ENCODE measurements around the gene NACC2.

The NACC2 gene

DNA sequence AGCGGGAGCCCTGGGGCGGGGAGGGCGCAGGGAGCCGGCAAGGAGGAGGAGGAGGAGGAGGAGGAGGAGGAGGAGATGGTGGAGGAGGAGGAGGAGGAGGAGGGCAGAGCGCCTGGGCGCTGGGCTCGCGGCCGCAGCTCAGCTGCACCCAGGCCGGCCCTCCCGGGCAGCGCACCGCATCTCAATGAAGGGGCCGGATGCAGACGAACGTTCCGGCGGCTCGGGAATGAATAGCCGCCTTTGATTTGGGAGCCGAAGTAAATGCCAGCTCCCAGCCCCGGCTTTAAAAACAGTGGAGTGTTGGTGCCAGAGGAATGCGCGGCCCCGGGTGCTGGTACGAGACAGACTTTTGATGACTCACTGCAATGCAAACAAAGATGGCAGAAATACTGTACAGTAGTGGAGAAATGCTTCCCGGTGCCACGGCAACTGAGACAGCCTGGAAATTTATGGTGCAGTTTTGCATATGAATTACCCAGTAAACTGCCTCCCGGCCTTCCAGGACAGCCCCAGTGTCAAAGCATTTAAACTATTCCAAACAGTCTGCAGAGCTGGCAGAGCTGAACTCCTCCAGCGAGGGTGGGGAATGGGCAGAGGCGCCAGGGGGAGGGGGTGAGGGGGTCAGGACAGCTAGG is 43.1 kb downstream of the NACC2 start:
- H3K4me3 ChIP-seq (ENCODE audit: control insufficient read depth, low read depth, low read length): peak overlapping the region; percentile 22
- peak; percentile 87 for DNase-seq (ENCODE audit: low read depth)
- TF ChIP-seq, protein P1, sequence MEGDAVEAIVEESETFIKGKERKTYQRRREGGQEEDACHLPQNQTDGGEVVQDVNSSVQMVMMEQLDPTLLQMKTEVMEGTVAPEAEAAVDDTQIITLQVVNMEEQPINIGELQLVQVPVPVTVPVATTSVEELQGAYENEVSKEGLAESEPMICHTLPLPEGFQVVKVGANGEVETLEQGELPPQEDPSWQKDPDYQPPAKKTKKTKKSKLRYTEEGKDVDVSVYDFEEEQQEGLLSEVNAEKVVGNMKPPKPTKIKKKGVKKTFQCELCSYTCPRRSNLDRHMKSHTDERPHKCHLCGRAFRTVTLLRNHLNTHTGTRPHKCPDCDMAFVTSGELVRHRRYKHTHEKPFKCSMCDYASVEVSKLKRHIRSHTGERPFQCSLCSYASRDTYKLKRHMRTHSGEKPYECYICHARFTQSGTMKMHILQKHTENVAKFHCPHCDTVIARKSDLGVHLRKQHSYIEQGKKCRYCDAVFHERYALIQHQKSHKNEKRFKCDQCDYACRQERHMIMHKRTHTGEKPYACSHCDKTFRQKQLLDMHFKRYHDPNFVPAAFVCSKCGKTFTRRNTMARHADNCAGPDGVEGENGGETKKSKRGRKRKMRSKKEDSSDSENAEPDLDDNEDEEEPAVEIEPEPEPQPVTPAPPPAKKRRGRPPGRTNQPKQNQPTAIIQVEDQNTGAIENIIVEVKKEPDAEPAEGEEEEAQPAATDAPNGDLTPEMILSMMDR (conservative IDR thresholded peaks at IDR 0.05; ENCODE audit: control insufficient read depth, insufficient read depth, low read depth, low read length): no peak

DNA sequence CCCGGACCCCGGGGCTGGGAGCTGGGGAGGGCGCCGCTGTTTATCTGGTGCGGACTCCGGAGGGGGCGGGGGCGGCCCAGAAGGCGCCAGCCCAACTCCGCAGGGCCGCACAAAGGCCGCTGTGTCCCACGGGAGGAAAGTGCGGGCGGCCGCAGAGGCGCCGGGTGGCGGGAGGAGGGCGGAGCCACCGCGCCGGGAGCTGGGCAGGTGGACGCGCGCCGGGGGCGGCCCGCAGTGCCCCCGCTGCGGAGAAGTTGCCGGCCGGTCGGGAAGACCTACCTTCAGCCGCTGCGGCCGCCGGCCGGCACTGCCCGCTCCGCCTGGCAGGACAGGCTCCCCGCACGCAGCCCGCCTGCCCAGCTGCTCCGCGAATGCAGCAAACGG is 43.6 kb downstream of the NACC2 start:
- no peak for DNase-seq (ENCODE audit: low read depth)
- TF ChIP-seq, protein P1 (conservative IDR thresholded peaks at IDR 0.05; ENCODE audit: control insufficient read depth, insufficient read depth, low read depth, low read length): no peak
- H3K4me3 ChIP-seq (ENCODE audit: control insufficient read depth, low read depth, low read length): peak overlapping the region; percentile 22

DNA sequence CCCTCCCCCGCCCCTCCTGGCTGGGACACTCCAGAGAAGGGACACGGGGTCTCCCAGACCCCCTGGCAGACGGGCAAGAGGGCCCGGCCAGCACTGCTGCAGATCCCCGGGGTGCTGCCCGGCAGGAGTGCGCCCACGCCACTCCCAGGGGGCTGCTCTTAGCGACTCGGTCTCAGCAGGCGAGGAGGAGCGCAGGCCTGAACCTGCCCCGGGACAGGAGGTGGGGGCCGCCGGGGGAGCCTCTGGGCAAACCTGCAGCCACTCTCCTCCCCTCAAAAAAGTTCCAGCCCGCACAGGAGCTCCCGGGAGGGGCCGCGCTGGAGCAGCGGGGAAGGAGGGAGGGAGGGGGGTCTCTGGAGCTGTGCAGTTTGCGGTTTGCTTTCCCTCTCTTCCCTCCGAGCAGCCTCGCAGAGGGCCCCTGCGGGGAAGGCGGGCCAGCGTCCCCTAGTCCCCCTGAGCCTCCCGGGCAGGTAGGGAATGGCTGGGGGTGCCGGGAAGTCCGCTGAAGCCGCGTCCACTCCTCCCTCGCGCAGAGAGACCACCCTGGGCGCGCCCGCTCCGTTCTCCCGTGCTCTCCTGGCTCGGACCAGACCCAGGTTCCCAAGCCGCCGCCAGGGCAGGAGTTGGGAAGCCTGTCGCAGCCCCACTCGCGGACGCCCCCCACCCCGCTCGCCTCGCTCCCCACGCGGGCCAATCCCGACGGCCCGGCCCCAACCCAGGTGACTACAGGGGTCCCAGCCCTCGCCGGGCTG is 44.2 kb downstream of the NACC2 start:
- H3K4me3 ChIP-seq (ENCODE audit: control insufficient read depth, low read depth, low read length): peak overlapping the region; percentile 17
- no peak for DNase-seq (ENCODE audit: low read depth)

DNA sequence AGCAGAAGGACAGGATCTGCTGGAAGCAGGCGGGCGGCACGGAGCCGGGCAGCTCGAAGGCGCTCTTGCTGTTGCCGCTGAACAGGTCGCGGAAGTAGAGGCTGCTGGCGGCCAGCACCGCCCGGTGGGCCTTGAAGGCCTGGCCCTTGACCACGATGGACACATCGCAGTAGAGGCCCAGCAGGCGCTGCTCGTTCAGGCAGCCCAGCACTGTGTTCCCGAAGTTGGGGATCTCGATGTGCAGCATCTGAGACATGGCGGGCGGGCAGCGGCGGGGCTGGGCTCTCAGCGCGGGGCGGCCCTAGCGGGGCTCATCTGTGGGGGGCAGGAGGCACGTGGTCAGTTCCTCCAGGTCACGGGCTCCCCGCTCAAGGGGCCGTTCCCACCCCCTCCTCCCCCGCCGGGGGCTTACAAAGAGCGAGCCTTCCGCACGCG is 44.8 kb downstream of the NACC2 start:
- H3K4me3 ChIP-seq (ENCODE audit: control insufficient read depth, low read depth, low read length): no peak overlapping the region
- no peak for DNase-seq (ENCODE audit: low read depth)
- TF ChIP-seq, protein P1 (conservative IDR thresholded peaks at IDR 0.05; ENCODE audit: control insufficient read depth, insufficient read depth, low read depth, low read length): no peak

More for the DNA sequence above, 44.2 kb downstream of the NACC2 start:
- TF ChIP-seq, protein P1 (conservative IDR thresholded peaks at IDR 0.05; ENCODE audit: control insufficient read depth, insufficient read depth, low read depth, low read length): no peak

DNA sequence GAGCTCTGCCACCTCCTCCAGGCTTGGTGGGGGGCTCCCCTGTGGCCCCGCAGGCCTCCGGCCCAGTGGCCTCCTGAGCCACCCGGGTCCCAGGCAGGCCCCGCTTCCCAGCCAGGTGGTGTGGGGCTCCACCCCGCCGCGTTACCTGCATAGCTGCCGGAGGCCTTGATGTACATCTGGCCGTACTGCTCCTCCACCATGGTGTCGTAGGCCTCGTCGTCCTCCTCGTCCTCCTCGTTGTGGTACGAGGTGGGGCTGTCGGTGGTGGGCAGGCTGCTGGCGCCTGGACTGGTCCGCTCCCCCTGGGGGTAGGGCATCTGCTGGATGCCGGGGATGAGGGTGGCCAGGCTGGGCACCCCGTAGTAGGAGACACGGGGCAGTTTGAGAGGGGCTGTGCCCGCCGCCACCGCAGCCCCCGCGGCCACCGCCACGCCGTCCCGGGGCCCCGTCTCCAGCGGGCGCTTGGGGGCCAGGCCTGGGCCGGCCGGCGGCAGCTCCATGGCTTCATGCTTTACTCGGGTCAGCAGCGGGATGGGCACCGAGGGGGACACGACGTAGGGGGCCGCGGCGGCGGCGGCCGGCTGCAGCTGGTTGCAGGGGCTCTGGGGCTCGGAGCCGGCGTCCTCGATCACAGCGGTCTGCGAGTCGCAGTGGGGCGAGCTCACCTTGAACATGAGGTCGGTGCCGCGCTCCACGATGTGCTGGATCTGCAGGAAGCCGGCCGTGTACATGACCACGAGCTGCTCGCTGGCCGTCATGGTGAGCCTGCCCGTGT is 45.4 kb downstream of the NACC2 start:
- H3K4me3 ChIP-seq (ENCODE audit: control insufficient read depth, low read depth, low read length): no peak overlapping the region
- TF ChIP-seq, protein P1 (conservative IDR thresholded peaks at IDR 0.05; ENCODE audit: control insufficient read depth, insufficient read depth, low read depth, low read length): no peak
- no peak for DNase-seq (ENCODE audit: low read depth)

DNA sequence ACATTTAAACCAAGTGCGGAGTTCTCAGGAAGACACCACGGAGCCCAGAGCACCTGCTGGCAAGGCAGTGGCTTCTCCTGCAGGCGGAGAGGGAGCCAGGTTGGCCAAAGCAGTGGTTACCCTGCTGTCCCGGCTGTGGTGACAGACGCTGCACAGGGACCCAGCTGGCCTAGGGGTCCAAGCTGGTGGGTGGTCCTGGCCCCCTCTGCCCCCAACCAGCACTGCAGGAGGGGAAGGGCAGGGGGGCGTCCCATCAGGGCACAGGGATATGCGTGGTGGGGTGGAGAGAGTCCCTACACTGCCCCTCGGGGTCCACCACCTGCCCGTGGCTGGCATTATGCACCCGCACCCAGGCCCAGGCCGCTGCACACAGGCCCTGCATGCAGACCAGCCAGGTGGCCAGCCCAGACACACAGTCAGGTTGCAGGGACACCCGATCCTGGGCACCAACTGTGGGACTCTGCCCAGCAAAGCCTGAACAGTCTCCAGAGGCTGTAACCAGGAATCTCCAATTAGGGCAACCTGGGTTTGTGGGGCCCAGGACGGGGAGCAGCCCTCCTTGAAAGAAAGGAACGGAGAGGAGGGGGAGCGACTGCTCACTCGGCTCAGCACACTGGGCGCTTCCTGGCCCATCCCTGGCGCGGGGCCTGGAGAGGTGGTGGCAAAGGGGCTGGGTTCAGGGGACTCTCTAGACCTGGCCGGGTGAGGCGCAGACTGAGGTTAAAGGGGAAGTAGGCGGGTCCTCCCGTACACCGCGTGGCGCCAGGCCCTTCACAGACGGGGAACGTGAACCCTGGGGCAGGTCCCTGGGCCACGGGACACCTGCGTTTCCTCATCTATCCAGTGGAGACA is 46.3 kb downstream of the NACC2 start:
- TF ChIP-seq, protein P1 (conservative IDR thresholded peaks at IDR 0.05; ENCODE audit: control insufficient read depth, insufficient read depth, low read depth, low read length): no peak
- DNase-seq (ENCODE audit: low read depth): no peak

More for the DNA sequence above, 46.3 kb downstream of the NACC2 start:
- no peak overlapping the region for H3K4me3 ChIP-seq (ENCODE audit: control insufficient read depth, low read depth, low read length)

Data from fibroblast of mammary gland (primary cell).